Activated T-cell treated with anti-CD3 and anti-CD28 coated beads, Interleukin-2, amount 50 U/mL, for 24 hours (primary cell): ENCODE data around the gene IL17RD.

ENCODE experiments used
- DNase-seq: peaks from one replicate; pipeline ENCODE4 v3.0.0-alpha.2; 2020
- H3K27ac Mint-ChIP-seq: 2 replicates; pipeline ENCODE4 v1.8.0; 2020; ENCODE audit warnings: mild to moderate bottlenecking, mixed read lengths
- H3K27me3 Mint-ChIP-seq: 2 replicates; pipeline ENCODE4 v1.8.0; 2020; ENCODE audit warnings: mixed read lengths
- H3K36me3 Mint-ChIP-seq: 2 replicates; pipeline ENCODE4 v1.8.0; 2020; ENCODE audit warnings: low read depth, mixed read lengths
- H3K4me1 Mint-ChIP-seq: 2 replicates; pipeline ENCODE4 v1.8.0; 2020; ENCODE audit warnings: low read depth, mixed read lengths
- H3K4me3 Mint-ChIP-seq: 2 replicates; pipeline ENCODE4 v1.8.0; 2020; ENCODE audit warnings: mild to moderate bottlenecking, moderate library complexity, mixed read lengths
- H3K9me3 Mint-ChIP-seq: 2 replicates; pipeline ENCODE4 v1.8.0; 2020; ENCODE audit warnings: mixed read lengths

IL17RD gene

GRCh38 chr3:57165641-57166040 is 488 bp upstream of the IL17RD start:
- Mint-ChIP-seq H3K4me3 (no peak overlapping the region), H3K9me3 (no peaks in the 10 kb centered on the region), H3K27ac (no peak overlapping the region), H3K4me1 (peaks cover 17% of the 10 kb centered on the region), H3K36me3 (no peaks in the 10 kb centered on the region), H3K27me3 (peaks cover 86% of the 10 kb centered on the region)
- DNase-seq: no peak

DNA sequence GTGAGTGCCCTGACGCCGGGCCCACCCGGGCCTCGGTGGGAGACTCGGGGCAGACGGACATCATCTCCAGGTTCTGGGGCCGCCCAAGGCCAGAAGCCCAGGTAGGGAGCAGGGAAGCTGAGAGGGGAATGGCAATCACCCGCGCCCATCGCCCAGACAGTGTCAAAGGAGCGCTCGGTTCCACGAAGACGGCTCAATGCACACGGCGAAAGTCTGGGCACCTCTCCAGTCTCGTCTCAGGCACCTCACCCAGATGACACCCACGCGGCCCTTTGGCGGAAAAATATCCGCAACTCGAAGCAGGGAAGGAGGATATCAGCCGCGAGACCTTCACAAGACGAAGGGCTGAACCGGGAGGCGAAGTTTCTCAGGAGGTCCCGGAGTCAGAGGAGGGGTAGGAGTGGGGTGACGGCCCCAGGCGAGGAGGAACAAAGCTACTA is 916 bp downstream of the IL17RD start:
- DNase-seq: peak; percentile 50
- no peak overlapping the region for H3K27ac Mint-ChIP-seq
- H3K9me3 Mint-ChIP-seq: no peaks in the 10 kb centered on the region
- H3K4me1 Mint-ChIP-seq: peaks cover 17% of the 10 kb centered on the region
- no peaks in the 10 kb centered on the region for H3K36me3 Mint-ChIP-seq
- H3K27me3 Mint-ChIP-seq: peaks cover 85% of the 10 kb centered on the region
- peak overlapping the region; percentile 77 for H3K4me3 Mint-ChIP-seq

DNA sequence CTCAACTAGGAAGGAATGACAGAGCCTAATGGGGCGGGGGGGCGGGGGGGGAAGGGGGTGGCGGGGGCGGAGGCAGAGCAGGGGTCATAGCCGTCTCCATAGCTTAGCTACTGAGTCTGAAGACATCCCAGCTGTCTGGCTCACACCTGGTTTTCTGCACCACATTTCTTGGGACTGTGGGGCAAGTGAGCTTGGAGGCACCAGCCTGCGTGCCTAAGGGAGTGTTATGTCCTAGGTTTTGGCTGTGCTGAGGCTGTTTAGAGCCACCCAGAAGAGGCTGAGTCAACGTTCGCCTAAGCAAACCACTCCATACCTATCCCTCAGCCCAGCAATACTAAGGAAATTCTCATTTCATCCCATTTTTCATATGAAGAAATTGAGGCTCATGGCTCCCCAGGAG is 1.4 kb downstream of the IL17RD start:
- Mint-ChIP-seq H3K9me3 (no peaks in the 10 kb centered on the region), H3K4me1 (peaks cover 21% of the 10 kb centered on the region), H3K4me3 (peak overlapping the region; percentile 77), H3K27ac (no peak overlapping the region), H3K27me3 (peaks cover 84% of the 10 kb centered on the region), H3K36me3 (no peaks in the 10 kb centered on the region)
- no peak for DNase-seq

- Mint-ChIP-seq H3K4me3 (no peak overlapping the region), H3K36me3 (no peaks in the 10 kb centered on the region), H3K4me1 (peaks cover 23% of the 10 kb centered on the region), H3K9me3 (no peaks in the 10 kb centered on the region), H3K27ac (no peak overlapping the region), H3K27me3 (peaks cover 67% of the 10 kb centered on the region)
- no peak for DNase-seq
These were observed 3.2 kb downstream of the IL17RD start for GRCh38 chr3:57161915-57162314.

- Mint-ChIP-seq H3K9me3 (no peaks in the 10 kb centered on the region), H3K4me1 (peaks cover 23% of the 10 kb centered on the region), H3K27ac (no peak overlapping the region), H3K4me3 (no peak overlapping the region), H3K27me3 (peaks cover 62% of the 10 kb centered on the region), H3K36me3 (no peaks in the 10 kb centered on the region)
- DNase-seq: no peak
These were observed 4.2 kb downstream of the IL17RD start for GRCh38 chr3:57160765-57161538.

DNA sequence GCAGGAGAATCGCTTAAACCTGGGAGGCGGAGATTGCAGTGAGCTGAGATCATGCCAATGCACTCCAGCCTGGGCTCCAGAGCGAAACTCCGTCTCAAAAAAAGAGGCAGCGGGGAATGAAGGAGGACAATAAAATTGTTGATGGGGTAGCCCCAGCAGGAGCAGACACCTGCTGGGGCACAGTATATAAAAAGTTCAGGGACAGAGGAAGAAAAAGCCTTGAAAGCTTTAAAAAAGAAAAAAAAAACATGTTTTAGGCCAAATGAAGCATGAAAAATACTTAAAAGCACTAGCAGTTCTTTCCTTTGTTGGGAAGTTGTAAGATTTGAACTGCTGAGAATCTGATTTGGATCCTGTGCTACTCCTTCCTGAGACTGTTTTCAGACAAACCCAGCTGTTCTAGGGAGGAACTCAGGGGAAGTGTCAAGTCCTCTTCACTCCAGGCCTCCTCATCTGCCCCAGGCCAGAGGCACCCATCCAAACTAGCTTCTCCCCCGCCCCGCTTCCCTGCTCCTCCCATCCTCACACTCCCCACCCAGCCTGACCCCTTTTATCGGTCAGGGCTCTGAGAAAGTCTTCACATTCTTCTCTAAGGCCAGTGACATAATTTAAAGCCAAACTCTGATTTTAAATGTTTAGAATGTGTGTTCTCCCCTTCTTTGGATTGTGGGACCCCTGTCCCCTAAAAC is 4.9 kb downstream of the IL17RD start:
- Mint-ChIP-seq H3K27me3 (peaks cover 61% of the 10 kb centered on the region), H3K4me1 (peaks cover 22% of the 10 kb centered on the region), H3K27ac (no peak overlapping the region), H3K36me3 (no peaks in the 10 kb centered on the region), H3K9me3 (no peaks in the 10 kb centered on the region), H3K4me3 (no peak overlapping the region)
- DNase-seq: no peak

DNA sequence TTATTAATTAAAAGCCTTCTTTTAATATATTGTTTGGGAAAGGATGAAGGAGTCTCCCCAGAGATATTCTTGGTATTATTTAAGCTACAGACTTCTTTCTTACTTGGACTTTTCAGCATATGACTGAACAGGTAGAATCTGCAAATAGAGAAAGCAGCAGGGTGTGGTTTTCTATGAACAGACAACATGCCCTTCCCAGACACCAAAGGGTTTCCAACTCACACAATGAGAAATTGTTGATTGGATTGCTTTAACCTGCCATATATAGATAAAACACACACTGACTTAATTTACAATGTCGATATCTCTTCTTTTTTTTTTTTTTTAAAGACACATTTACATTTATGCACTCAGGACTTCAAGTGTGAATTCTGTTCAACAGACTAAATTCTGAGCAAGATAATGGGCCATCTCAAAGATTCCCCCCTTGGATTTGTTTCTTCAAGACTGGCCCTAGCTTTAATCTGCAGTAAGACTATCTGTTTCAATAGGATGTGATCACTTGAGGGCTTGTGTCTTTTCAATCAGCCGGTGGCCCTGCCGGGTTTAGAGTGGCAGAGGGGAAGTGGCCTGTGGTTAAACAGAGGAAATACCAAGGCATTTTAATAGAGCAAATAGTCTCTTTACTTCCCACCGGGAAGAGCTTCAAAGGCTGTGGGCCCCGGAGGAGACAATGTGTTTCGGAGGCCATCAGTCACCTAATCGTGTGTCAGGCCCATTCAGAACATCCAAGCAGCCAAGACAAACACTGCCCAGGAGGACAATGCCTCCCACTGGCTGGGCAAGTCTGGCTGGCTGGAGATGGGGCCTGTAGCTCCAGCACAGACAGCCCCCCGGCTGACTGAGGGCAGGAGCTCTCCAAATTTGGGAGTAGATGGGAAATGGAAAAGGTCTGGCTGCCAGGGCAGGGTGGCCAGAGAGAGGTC is 6.1 kb downstream of the IL17RD start:
- no peak overlapping the region for H3K27ac Mint-ChIP-seq
- no peaks in the 10 kb centered on the region for H3K36me3 Mint-ChIP-seq
- no peak for DNase-seq
- no peak overlapping the region for H3K4me3 Mint-ChIP-seq
- H3K9me3 Mint-ChIP-seq: no peaks in the 10 kb centered on the region
- peaks cover 18% of the 10 kb centered on the region for H3K4me1 Mint-ChIP-seq
- peaks cover 63% of the 10 kb centered on the region for H3K27me3 Mint-ChIP-seq

DNA sequence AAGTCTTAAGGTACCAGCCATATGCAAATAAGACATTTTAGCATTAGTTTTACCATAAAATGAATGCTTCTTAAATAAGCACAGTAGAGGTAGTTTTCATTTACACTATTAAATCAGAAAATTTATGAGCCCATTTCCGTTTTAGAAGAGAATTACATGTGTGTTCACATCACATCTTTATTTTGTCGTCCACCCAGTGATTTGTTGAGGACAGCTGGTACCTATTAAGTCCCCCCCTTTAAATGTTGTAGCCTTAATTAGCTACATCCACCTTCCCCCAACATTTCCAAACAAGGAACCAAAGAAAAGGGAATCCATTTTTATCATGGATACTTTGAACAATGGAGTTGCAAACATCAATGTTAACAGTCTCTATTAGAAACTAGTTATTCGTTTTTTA is 6.8 kb downstream of the IL17RD start:
- no peaks in the 10 kb centered on the region for H3K36me3 Mint-ChIP-seq
- peaks cover 13% of the 10 kb centered on the region for H3K4me1 Mint-ChIP-seq
- no peak overlapping the region for H3K27ac Mint-ChIP-seq
- H3K9me3 Mint-ChIP-seq: no peaks in the 10 kb centered on the region
- DNase-seq: no peak
- peaks cover 57% of the 10 kb centered on the region for H3K27me3 Mint-ChIP-seq
- H3K4me3 Mint-ChIP-seq: no peak overlapping the region

DNA sequence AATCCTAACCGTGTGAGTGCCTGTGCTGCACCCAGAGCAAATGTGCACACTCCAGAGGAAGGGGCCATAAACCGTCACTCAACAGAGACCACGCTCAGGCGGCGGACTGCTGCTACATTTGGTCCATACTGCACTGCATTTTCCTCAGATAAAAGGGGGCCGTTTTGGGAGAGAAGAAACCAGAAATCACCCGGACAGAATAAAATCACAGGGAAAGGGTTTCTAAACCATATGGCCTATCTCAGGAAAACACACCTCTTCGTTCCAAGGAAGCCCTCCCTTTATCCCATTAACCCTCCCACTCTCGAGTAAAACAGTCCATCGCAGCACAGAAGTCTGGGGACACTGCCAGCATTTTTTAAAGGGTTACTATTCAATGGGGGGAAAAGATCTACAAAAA is 7.6 kb downstream of the IL17RD start:
- Mint-ChIP-seq H3K27me3 (peaks cover 50% of the 10 kb centered on the region), H3K36me3 (no peaks in the 10 kb centered on the region), H3K9me3 (no peaks in the 10 kb centered on the region), H3K4me3 (no peak overlapping the region), H3K27ac (no peak overlapping the region), H3K4me1 (peaks cover 11% of the 10 kb centered on the region)
- no peak for DNase-seq

GRCh38 chr3:57155310-57155643 is 9.9 kb downstream of the IL17RD start:
- Mint-ChIP-seq H3K27me3 (peaks cover 37% of the 10 kb centered on the region), H3K4me1 (peaks cover 11% of the 10 kb centered on the region), H3K36me3 (no peaks in the 10 kb centered on the region), H3K27ac (no peak overlapping the region), H3K9me3 (no peaks in the 10 kb centered on the region), H3K4me3 (no peak overlapping the region)
- no peak for DNase-seq

GRCh38 chr3:57154470-57155309 is 10.5 kb downstream of the IL17RD start:
- Mint-ChIP-seq H3K27ac (no peak overlapping the region), H3K36me3 (no peaks in the 10 kb centered on the region), H3K9me3 (no peaks in the 10 kb centered on the region), H3K4me3 (no peak overlapping the region), H3K4me1 (peaks cover 11% of the 10 kb centered on the region), H3K27me3 (peaks cover 34% of the 10 kb centered on the region)
- no peak for DNase-seq

- DNase-seq: no peak
- Mint-ChIP-seq H3K27me3 (peaks cover 26% of the 10 kb centered on the region), H3K4me1 (no peaks in the 10 kb centered on the region)
These were observed 12.7 kb downstream of the IL17RD start for GRCh38 chr3:57152151-57153143.

GRCh38 chr3:57151749-57152148 is 13.4 kb downstream of the IL17RD start:
- peaks cover 28% of the 10 kb centered on the region for H3K27me3 Mint-ChIP-seq
- DNase-seq: no peak
- no peaks in the 10 kb centered on the region for H3K4me1 Mint-ChIP-seq
- H3K9me3 Mint-ChIP-seq: no peaks in the 10 kb centered on the region
- H3K36me3 Mint-ChIP-seq: no peaks in the 10 kb centered on the region
- no peak overlapping the region for H3K4me3 Mint-ChIP-seq
- H3K27ac Mint-ChIP-seq: no peak overlapping the region

More at GRCh38 chr3:57152151-57153143, 12.7 kb downstream of the IL17RD start:
- Mint-ChIP-seq H3K4me3 (no peak overlapping the region), H3K27ac (no peak overlapping the region), H3K36me3 (no peaks in the 10 kb centered on the region), H3K9me3 (no peaks in the 10 kb centered on the region)
